Breast epithelium (tissue), 3 donors: ENCODE data around the gene PRG2.

Source experiments
- POLR2A ChIP-seq: fragments of 450-650 bp; IDR thresholded peaks from one replicate; pipeline ENCODE4 v1.6.1; 2016; ENCODE audit warnings: antibody characterized with exemption, mild to moderate bottlenecking, moderate library complexity
- POLR2AphosphoS5 ChIP-seq, 3 donors: sonication (generic); formaldehyde crosslinking; IDR thresholded peaks; one replicate each; pipeline ENCODE4 v1.6.1; 2017; ENCODE audit warnings: antibody characterized with exemption in 3 of 3
- TF ChIP-seq, protein P1 (sequence below), 3 donors: fragments of 450-650 bp; IDR thresholded peaks; one replicate each; pipeline ENCODE4 v1.5.1; 2016 to 2017; ENCODE audit warnings: antibody characterized with exemption in 3 of 3, mild to moderate bottlenecking in 3 of 3, moderate library complexity in 3 of 3

DNA sequence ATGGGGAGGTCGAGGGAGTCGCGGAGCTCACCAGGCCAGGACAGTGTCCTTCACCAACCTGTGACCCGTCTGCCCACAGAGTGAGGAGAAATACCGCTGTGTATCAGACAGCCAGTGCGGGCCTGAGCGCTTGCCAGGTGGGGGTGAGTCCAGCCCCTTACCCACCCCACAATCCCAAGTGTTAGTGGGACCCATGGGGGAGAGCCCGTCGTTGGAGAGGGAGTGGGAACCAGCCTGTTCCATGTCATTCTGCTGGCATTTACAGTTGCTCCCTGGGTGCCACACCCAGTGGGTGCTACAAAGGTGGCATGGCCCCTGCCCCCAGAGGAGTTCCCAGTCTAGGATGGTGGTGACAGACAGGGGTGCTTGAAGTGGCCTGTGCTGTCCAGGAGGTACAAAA lies 43.1 kb downstream of the PRG2 start:
- TF ChIP-seq, protein P1, sequence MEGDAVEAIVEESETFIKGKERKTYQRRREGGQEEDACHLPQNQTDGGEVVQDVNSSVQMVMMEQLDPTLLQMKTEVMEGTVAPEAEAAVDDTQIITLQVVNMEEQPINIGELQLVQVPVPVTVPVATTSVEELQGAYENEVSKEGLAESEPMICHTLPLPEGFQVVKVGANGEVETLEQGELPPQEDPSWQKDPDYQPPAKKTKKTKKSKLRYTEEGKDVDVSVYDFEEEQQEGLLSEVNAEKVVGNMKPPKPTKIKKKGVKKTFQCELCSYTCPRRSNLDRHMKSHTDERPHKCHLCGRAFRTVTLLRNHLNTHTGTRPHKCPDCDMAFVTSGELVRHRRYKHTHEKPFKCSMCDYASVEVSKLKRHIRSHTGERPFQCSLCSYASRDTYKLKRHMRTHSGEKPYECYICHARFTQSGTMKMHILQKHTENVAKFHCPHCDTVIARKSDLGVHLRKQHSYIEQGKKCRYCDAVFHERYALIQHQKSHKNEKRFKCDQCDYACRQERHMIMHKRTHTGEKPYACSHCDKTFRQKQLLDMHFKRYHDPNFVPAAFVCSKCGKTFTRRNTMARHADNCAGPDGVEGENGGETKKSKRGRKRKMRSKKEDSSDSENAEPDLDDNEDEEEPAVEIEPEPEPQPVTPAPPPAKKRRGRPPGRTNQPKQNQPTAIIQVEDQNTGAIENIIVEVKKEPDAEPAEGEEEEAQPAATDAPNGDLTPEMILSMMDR (IDR thresholded peaks at IDR 0.05): no peak
- TF ChIP-seq POLR2A (no peak), POLR2AphosphoS5 (IDR thresholded peaks at IDR 0.05) (no peak)
